ENCODE data around the gene CLEC20A. TPM values are rescaled to one million over a fixed set of nuclear protein-coding genes. Genes with fewer than 3 reads are reported as not detected.
A peak's percentile ranks its signal among the peaks of the same experiment; 100 is the strongest.

The CLEC20A gene
- total and polyA plus RNA-seq, 4 experiments from 2014 or later, result not detected

DNA sequence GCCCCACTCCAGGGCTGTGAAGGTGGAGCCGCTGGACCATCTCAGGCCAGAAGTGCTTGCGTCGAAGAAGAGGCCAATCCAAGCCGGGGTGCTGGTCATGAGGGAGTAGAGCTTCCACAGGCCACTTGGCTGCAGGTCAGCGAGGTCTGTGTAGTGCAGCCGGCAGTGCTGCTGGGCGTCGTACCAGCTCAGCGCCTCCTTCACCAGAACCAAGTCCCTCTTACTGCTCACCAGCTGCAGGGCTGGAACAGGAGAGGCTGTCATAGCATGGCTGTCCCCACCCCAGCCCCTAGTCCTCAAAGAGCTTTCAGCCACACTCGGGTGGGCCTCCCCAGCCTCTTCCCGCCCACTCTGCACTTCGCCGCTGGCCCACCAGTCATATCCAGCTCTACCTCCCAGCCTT lies 2.2 kb downstream of the CLEC20A start:
- peaks cover 0 to 5% of the 10 kb centered on the region in 2 donors for H3K27me3 Mint-ChIP-seq
- no peaks in the 10 kb centered on the region for H3K36me3 Mint-ChIP-seq
- POLR2A ChIA-PET (ENCODE audit: partially characterized antibody), result no interaction called here
- Histone ChIP-seq H3K4me1 (ENCODE audit: insufficient read depth, low read length) (no peaks in the 10 kb centered on the region), H3K27ac (ENCODE audit: low read depth, low read length) (no peak overlapping the region), H3K36me3 (ENCODE audit: insufficient read depth, low read length) (no peaks in the 10 kb centered on the region), H3K9me3 (ENCODE audit: control insufficient read depth in 1 of 2, low read length in 2 of 2) (no peaks in the 10 kb centered on the region), H3K27me3 (ENCODE audit: insufficient read depth, low read length) (no peaks in the 10 kb centered on the region), H3K4me3 (ENCODE audit: low read length in 2 of 2) (no peak overlapping the region)
- CTCF ChIA-PET (ENCODE audit: partially characterized antibody), result interaction anchor here (0.6 kb wide), 2 partner anchors 47 to 584 kb away, joined by 3 read pairs; no protein-coding TSS in a partner anchor
- no peaks in the 10 kb centered on the region for H3K9me3 Mint-ChIP-seq
- intact Hi-C loops (cut with micrococcal nuclease), result no loop called here
- no peaks in the 10 kb centered on the region for H3K4me1 Mint-ChIP-seq
- DNase-seq, result no peak
- H3K4me3 Mint-ChIP-seq, result no peak overlapping the region
- no peak overlapping the region for H3K27ac Mint-ChIP-seq

GRCh38 chr1:178493301-178493741 lies 3.4 kb downstream of the CLEC20A start:
- ChIA-PET POLR2A (ENCODE audit: partially characterized antibody) (no interaction called here), CTCF (ENCODE audit: partially characterized antibody) (no interaction called here)
- no peaks in the 10 kb centered on the region for H3K4me1 ChIP-seq (ENCODE audit: insufficient read depth, low read length)
- Mint-ChIP-seq H3K4me3 (no peak overlapping the region), H3K27me3 (peaks cover 3 to 5% of the 10 kb centered on the region in 2 donors), H3K4me1 (no peaks in the 10 kb centered on the region), H3K27ac (peak overlapping the region in 2 of 7 donors; percentile 70 to 77), H3K9me3 (no peaks in the 10 kb centered on the region), H3K36me3 (no peaks in the 10 kb centered on the region)
- H3K9me3 ChIP-seq (ENCODE audit: control insufficient read depth in 1 of 2, low read length in 2 of 2), result no peaks in the 10 kb centered on the region
- H3K27me3 ChIP-seq (ENCODE audit: insufficient read depth, low read length), result peaks cover 4% of the 10 kb centered on the region
- H3K36me3 ChIP-seq (ENCODE audit: insufficient read depth, low read length), result no peaks in the 10 kb centered on the region
- no peak for DNase-seq
- intact Hi-C loops (cut with micrococcal nuclease), result no loop called here
- H3K4me3 ChIP-seq (ENCODE audit: low read length in 2 of 2), result no peak overlapping the region
- no peak overlapping the region for H3K27ac ChIP-seq (ENCODE audit: low read depth, low read length)

DNA sequence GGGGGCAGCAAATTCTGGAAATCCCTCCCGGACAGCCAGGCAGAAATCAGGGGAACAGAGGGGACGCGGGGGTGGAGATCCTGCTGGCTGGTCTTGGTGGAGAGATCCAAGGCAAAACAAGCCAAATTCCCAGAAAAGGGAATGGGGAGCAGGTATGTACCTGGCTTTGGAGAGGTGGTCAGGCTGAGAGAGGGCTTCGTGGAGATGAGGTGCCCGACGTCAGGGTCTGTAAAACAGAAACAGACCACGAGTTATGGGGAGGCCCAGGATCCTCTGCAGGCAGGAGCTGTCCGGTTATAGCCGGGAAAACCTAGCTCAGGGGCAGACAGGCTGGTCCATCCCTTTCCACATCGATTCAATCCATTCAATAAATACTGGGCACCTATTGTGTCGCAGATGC lies 4.4 kb downstream of the CLEC20A start:
- H3K4me3 ChIP-seq (ENCODE audit: low read length in 2 of 2), result no peak overlapping the region
- H3K36me3 ChIP-seq (ENCODE audit: insufficient read depth, low read length), result no peaks in the 10 kb centered on the region
- no peaks in the 10 kb centered on the region for H3K9me3 ChIP-seq (ENCODE audit: control insufficient read depth in 1 of 2, low read length in 2 of 2)
- no peaks in the 10 kb centered on the region for H3K4me1 ChIP-seq (ENCODE audit: insufficient read depth, low read length)
- Mint-ChIP-seq H3K9me3 (no peaks in the 10 kb centered on the region), H3K4me3 (no peak overlapping the region), H3K27me3 (peaks cover 9 to 11% of the 10 kb centered on the region in 2 donors), H3K27ac (no peak overlapping the region), H3K4me1 (no peaks in the 10 kb centered on the region), H3K36me3 (no peaks in the 10 kb centered on the region)
- H3K27ac ChIP-seq (ENCODE audit: low read depth, low read length), result no peak overlapping the region
- H3K27me3 ChIP-seq (ENCODE audit: insufficient read depth, low read length), result peaks cover 5% of the 10 kb centered on the region
- DNase-seq, result no peak
- intact Hi-C loops (cut with micrococcal nuclease), result no loop called here
- ChIA-PET CTCF (ENCODE audit: partially characterized antibody) (no interaction called here), POLR2A (ENCODE audit: partially characterized antibody) (no interaction called here)

GRCh38 chr1:178491721-178492120 lies 5.0 kb downstream of the CLEC20A start:
- no peaks in the 10 kb centered on the region for H3K4me1 ChIP-seq (ENCODE audit: insufficient read depth, low read length)
- Mint-ChIP-seq H3K4me3 (no peak overlapping the region), H3K36me3 (no peaks in the 10 kb centered on the region), H3K9me3 (no peaks in the 10 kb centered on the region), H3K27me3 (peaks cover 9 to 12% of the 10 kb centered on the region in 2 donors), H3K27ac (no peak overlapping the region), H3K4me1 (no peaks in the 10 kb centered on the region)
- CTCF ChIA-PET (ENCODE audit: partially characterized antibody), result interaction anchor here (1.0 kb wide), 1 partner anchor 9 kb away, joined by 3 read pairs; no protein-coding TSS in a partner anchor
- no peaks in the 10 kb centered on the region for H3K9me3 ChIP-seq (ENCODE audit: control insufficient read depth in 1 of 2, low read length in 2 of 2)
- DNase-seq, result no peak
- intact Hi-C loops (cut with micrococcal nuclease), result no loop called here
- no peaks in the 10 kb centered on the region for H3K36me3 ChIP-seq (ENCODE audit: insufficient read depth, low read length)
- no peak overlapping the region for H3K27ac ChIP-seq (ENCODE audit: low read depth, low read length)
- H3K4me3 ChIP-seq (ENCODE audit: low read length in 2 of 2), result no peak overlapping the region
- H3K27me3 ChIP-seq (ENCODE audit: insufficient read depth, low read length), result peaks cover 5% of the 10 kb centered on the region
- POLR2A ChIA-PET (ENCODE audit: partially characterized antibody), result no interaction called here

DNA sequence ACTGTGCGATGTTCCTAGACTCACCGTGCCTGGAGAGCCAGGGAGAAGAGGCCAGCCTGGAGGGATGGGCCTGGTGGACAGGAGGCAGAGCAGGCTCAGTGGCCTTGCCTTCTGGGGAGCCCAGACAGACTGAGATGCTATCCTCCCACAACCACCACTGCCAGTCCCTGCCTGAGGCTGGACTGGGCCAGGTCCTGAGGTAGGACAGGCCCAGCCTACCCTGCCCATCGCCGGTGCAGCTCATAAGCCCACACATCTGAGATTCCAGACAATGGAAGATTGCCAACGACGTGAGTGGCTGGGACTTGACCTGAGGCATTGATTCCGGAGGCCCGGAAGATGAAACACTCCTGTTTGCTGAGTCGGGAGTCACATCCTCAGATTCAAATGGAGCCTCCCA lies 5.8 kb downstream of the CLEC20A start:
- Mint-ChIP-seq H3K27ac (no peak overlapping the region), H3K27me3 (peaks cover 9 to 12% of the 10 kb centered on the region in 2 donors), H3K4me1 (no peaks in the 10 kb centered on the region), H3K9me3 (no peaks in the 10 kb centered on the region), H3K4me3 (no peak overlapping the region), H3K36me3 (no peaks in the 10 kb centered on the region)
- Histone ChIP-seq H3K27me3 (ENCODE audit: insufficient read depth, low read length) (peaks cover 5% of the 10 kb centered on the region), H3K9me3 (ENCODE audit: control insufficient read depth in 1 of 2, low read length in 2 of 2) (no peaks in the 10 kb centered on the region), H3K4me3 (ENCODE audit: low read length in 2 of 2) (no peak overlapping the region), H3K4me1 (ENCODE audit: insufficient read depth, low read length) (no peaks in the 10 kb centered on the region), H3K27ac (ENCODE audit: low read depth, low read length) (no peak overlapping the region), H3K36me3 (ENCODE audit: insufficient read depth, low read length) (no peaks in the 10 kb centered on the region)
- CTCF ChIA-PET (ENCODE audit: partially characterized antibody), result interaction anchor here (1.0 kb wide), 1 partner anchor 10 kb away, joined by 3 read pairs; no protein-coding TSS in a partner anchor
- intact Hi-C loops (cut with micrococcal nuclease), result no loop called here
- DNase-seq, result no peak
- POLR2A ChIA-PET (ENCODE audit: partially characterized antibody), result no interaction called here

GRCh38 chr1:178490136-178490535 lies 6.6 kb downstream of the CLEC20A start:
- Mint-ChIP-seq H3K27ac (no peak overlapping the region), H3K4me3 (no peak overlapping the region), H3K4me1 (no peaks in the 10 kb centered on the region), H3K27me3 (peaks cover 8 to 12% of the 10 kb centered on the region in 2 donors), H3K9me3 (no peaks in the 10 kb centered on the region), H3K36me3 (no peaks in the 10 kb centered on the region)
- ChIA-PET CTCF (ENCODE audit: partially characterized antibody) (interaction anchor here (1.3 kb wide), 1 partner anchor 15 kb away, joined by 3 read pairs; no protein-coding TSS in a partner anchor), POLR2A (ENCODE audit: partially characterized antibody) (no interaction called here)
- no peak overlapping the region for H3K4me3 ChIP-seq (ENCODE audit: low read length in 2 of 2)
- no peaks in the 10 kb centered on the region for H3K36me3 ChIP-seq (ENCODE audit: insufficient read depth, low read length)
- H3K4me1 ChIP-seq (ENCODE audit: insufficient read depth, low read length), result no peaks in the 10 kb centered on the region
- H3K27ac ChIP-seq (ENCODE audit: low read depth, low read length), result no peak overlapping the region
- no peaks in the 10 kb centered on the region for H3K9me3 ChIP-seq (ENCODE audit: control insufficient read depth in 1 of 2, low read length in 2 of 2)
- intact Hi-C loops (cut with micrococcal nuclease), result no loop called here
- peaks cover 5% of the 10 kb centered on the region for H3K27me3 ChIP-seq (ENCODE audit: insufficient read depth, low read length)
- DNase-seq, result no peak

- H3K27me3 Mint-ChIP-seq, result peaks cover 6 to 12% of the 10 kb centered on the region in 2 donors
- H3K27ac ChIP-seq (ENCODE audit: low read depth, low read length), result no peak overlapping the region
- H3K27me3 ChIP-seq (ENCODE audit: insufficient read depth, low read length), result peaks cover 5% of the 10 kb centered on the region
- H3K27ac Mint-ChIP-seq, result no peak overlapping the region
- no peaks in the 10 kb centered on the region for H3K36me3 ChIP-seq (ENCODE audit: insufficient read depth, low read length)
- DNase-seq, result no peak
- POLR2A ChIA-PET (ENCODE audit: partially characterized antibody), result no interaction called here
- H3K4me1 ChIP-seq (ENCODE audit: insufficient read depth, low read length), result no peaks in the 10 kb centered on the region
- H3K9me3 Mint-ChIP-seq, result no peaks in the 10 kb centered on the region
- no peak overlapping the region for H3K4me3 Mint-ChIP-seq
- H3K36me3 Mint-ChIP-seq, result no peaks in the 10 kb centered on the region
- intact Hi-C loops (cut with micrococcal nuclease), result no loop called here
- no peak overlapping the region for H3K4me3 ChIP-seq (ENCODE audit: low read length in 2 of 2)
- no peaks in the 10 kb centered on the region for H3K4me1 Mint-ChIP-seq
- CTCF ChIA-PET (ENCODE audit: partially characterized antibody), result interaction anchor here (1.3 kb wide), 1 partner anchor 14 kb away, joined by 3 read pairs; no protein-coding TSS in a partner anchor
- no peaks in the 10 kb centered on the region for H3K9me3 ChIP-seq (ENCODE audit: control insufficient read depth in 1 of 2, low read length in 2 of 2)
Observed at GRCh38 chr1:178489399-178489798, 7.4 kb downstream of the CLEC20A start.

- H3K4me3 ChIP-seq (ENCODE audit: low read length in 2 of 2), result no peak overlapping the region
- H3K27me3 ChIP-seq (ENCODE audit: insufficient read depth, low read length), result peaks cover 5% of the 10 kb centered on the region
- POLR2A ChIA-PET (ENCODE audit: partially characterized antibody), result no interaction called here
- no peak for DNase-seq
- no peak overlapping the region for H3K27ac Mint-ChIP-seq
- H3K4me1 ChIP-seq (ENCODE audit: insufficient read depth, low read length), result no peaks in the 10 kb centered on the region
- peaks cover 8 to 12% of the 10 kb centered on the region in 2 donors for H3K27me3 Mint-ChIP-seq
- no peak overlapping the region for H3K27ac ChIP-seq (ENCODE audit: low read depth, low read length)
- H3K9me3 Mint-ChIP-seq, result no peaks in the 10 kb centered on the region
- no peaks in the 10 kb centered on the region for H3K36me3 Mint-ChIP-seq
- no peaks in the 10 kb centered on the region for H3K4me1 Mint-ChIP-seq
- intact Hi-C loops (cut with micrococcal nuclease), result no loop called here
- H3K36me3 ChIP-seq (ENCODE audit: insufficient read depth, low read length), result no peaks in the 10 kb centered on the region
- no peak overlapping the region for H3K4me3 Mint-ChIP-seq
- CTCF ChIA-PET (ENCODE audit: partially characterized antibody), result no interaction called here
- H3K9me3 ChIP-seq (ENCODE audit: control insufficient read depth in 1 of 2, low read length in 2 of 2), result no peaks in the 10 kb centered on the region
Observed at GRCh38 chr1:178488393-178488792, 8.4 kb downstream of the CLEC20A start.

Measured in CD4-positive, alpha-beta memory T cell (primary cell).